WTC11 (cell line): ENCODE data around the gene KRT6B. TPM values are rescaled to one million over a fixed set of nuclear protein-coding genes. Genes with fewer than 3 reads are reported as not detected.

Experiments
- ATAC-seq: fragments of 200-7000 bp; cut with Tn5 transposase; 2 replicates; pipeline ENCODE4 v1.10.0; 2021; ENCODE audit warnings: mild to moderate bottlenecking, moderate library complexity
- CTCF ChIA-PET: fragments of 300-600 bp; sonication (Branson Sonifier 250); formaldehyde crosslinking; loops from one replicate; lab custom pipeline; 2021; ENCODE audit warnings: antibody characterized with exemption; lab: Charles Lee
- POLR2A ChIA-PET: fragments of 350-600 bp; sonication (Branson Sonifier 250); formaldehyde crosslinking; loops from one replicate; lab custom pipeline; 2021; ENCODE audit warnings: antibody characterized with exemption; lab: Charles Lee
- DNase-seq: peaks from one replicate; pipeline ENCODE4 v3.0.0; 2021; ENCODE audit warnings: low spot score
- H3K27ac Mint-ChIP-seq: 2 replicates; pipeline ENCODE4 v1.8.0; 2021; ENCODE audit warnings: mixed read lengths
- H3K27me3 Mint-ChIP-seq: 2 replicates; pipeline ENCODE4 v1.8.0; 2021; ENCODE audit warnings: low read depth, mild to moderate bottlenecking, moderate library complexity, mixed read lengths
- H3K36me3 Mint-ChIP-seq: 2 replicates; pipeline ENCODE4 v1.8.0; 2021; ENCODE audit warnings: mixed read lengths
- H3K4me1 Mint-ChIP-seq: 2 replicates; pipeline ENCODE4 v1.8.0; 2022; ENCODE audit warnings: mixed read lengths
- H3K4me3 Mint-ChIP-seq: 2 replicates; pipeline ENCODE4 v1.8.0; 2021; ENCODE audit warnings: mild to moderate bottlenecking, moderate library complexity, mixed read lengths
- H3K9me3 Mint-ChIP-seq: 2 replicates; pipeline ENCODE4 v1.8.0; 2021; ENCODE audit warnings: mixed read lengths
- AR ChIP-seq: fragments of 250-450 bp; sonication (Bioruptor Pico); IDR thresholded peaks from 2 replicates; pipeline ENCODE4 v1.9.0; 2021; ENCODE audit warnings: mild to moderate bottlenecking
- ESRRA ChIP-seq: sonication (generic); formaldehyde crosslinking; IDR thresholded peaks from 2 replicates; pipeline ENCODE4 v1.8.1; 2022; ENCODE audit warnings: mild to moderate bottlenecking, missing genetic modification reagents, borderline replicate concordance
- ETV6 ChIP-seq: sonication (generic); formaldehyde crosslinking; IDR thresholded peaks from 2 replicates; pipeline ENCODE4 v1.8.1; 2022; ENCODE audit warnings: mild to moderate bottlenecking, missing genetic modification reagents
- FOXK1 ChIP-seq: sonication (generic); formaldehyde crosslinking; IDR thresholded peaks from 2 replicates; pipeline ENCODE4 v1.8.0; 2022; ENCODE audit warnings: mild to moderate bottlenecking, moderate library complexity, missing genetic modification reagents
- GTF2I ChIP-seq: fragments of 250-450 bp; sonication (Bioruptor Pico); conservative IDR thresholded peaks from 2 replicates; pipeline ENCODE4 v1.4.0; 2021; ENCODE audit warnings: mild to moderate bottlenecking
- HMGXB4 ChIP-seq: sonication (generic); formaldehyde crosslinking; IDR thresholded peaks from 2 replicates; pipeline ENCODE4 v1.8.1; 2023; ENCODE audit warnings: mild to moderate bottlenecking, moderate library complexity, missing genetic modification reagents
- IRF2 ChIP-seq: sonication (generic); formaldehyde crosslinking; IDR thresholded peaks from 2 replicates; pipeline ENCODE4 v1.8.0; 2022; ENCODE audit warnings: low read depth, missing genetic modification reagents, borderline replicate concordance
- NFATC4 ChIP-seq: fragments of 250-450 bp; sonication (Bioruptor Pico); IDR thresholded peaks from 2 replicates; pipeline ENCODE4 v1.9.0; 2021; ENCODE audit warnings: mild to moderate bottlenecking
- NFE2L1 ChIP-seq: sonication (generic); formaldehyde crosslinking; IDR thresholded peaks from 2 replicates; pipeline ENCODE4 v1.8.1; 2023; ENCODE audit warnings: missing genetic modification reagents
- RELA ChIP-seq: sonication (generic); formaldehyde crosslinking; IDR thresholded peaks from 2 replicates; pipeline ENCODE4 v1.8.1; 2022; ENCODE audit warnings: missing genetic modification reagents, mild to moderate bottlenecking, borderline replicate concordance
- SMAD4 ChIP-seq: sonication (generic); formaldehyde crosslinking; IDR thresholded peaks from 2 replicates; pipeline ENCODE4 v1.8.0; 2022; ENCODE audit warnings: mild to moderate bottlenecking, missing genetic modification reagents
- TEAD1 ChIP-seq: sonication (generic); formaldehyde crosslinking; IDR thresholded peaks from 2 replicates; pipeline ENCODE4 v1.8.0; 2022; ENCODE audit warnings: mild to moderate bottlenecking, missing genetic modification reagents
- TP53 ChIP-seq: sonication (generic); formaldehyde crosslinking; IDR thresholded peaks from 2 replicates; pipeline ENCODE4 v1.8.1; 2023; ENCODE audit warnings: mild to moderate bottlenecking, missing genetic modification reagents
- ZBTB43 ChIP-seq: sonication (generic); formaldehyde crosslinking; IDR thresholded peaks from 2 replicates; pipeline ENCODE4 v1.8.1; 2023; ENCODE audit warnings: mild to moderate bottlenecking, missing genetic modification reagents
- ZNF121 ChIP-seq: sonication (generic); formaldehyde crosslinking; IDR thresholded peaks from 2 replicates; pipeline ENCODE4 v1.8.0; 2023; ENCODE audit warnings: missing genetic modification reagents
- ZNF219 ChIP-seq: sonication (generic); formaldehyde crosslinking; IDR thresholded peaks from 2 replicates; pipeline ENCODE4 v1.8.0; 2023; ENCODE audit warnings: missing genetic modification reagents, mild to moderate bottlenecking, borderline replicate concordance
- ZNF281 ChIP-seq: sonication (generic); formaldehyde crosslinking; IDR thresholded peaks from 2 replicates; pipeline ENCODE4 v1.8.0; 2023; ENCODE audit warnings: mild to moderate bottlenecking, missing genetic modification reagents
- total RNA-seq: library from RNA; stranded (reverse); gene quantifications from 3 replicates; pipeline ENCODE4 v1.2.3, GENCODE V29; 2021
- TF ChIP-seq, protein P1 (sequence below): sonication (generic); formaldehyde crosslinking; IDR thresholded peaks from 2 replicates; pipeline ENCODE4 v1.8.1; 2022; ENCODE audit warnings: low read depth, mild to moderate bottlenecking, moderate library complexity, missing genetic modification reagents, borderline replicate concordance
- TF ChIP-seq, protein P2 (sequence below): sonication (generic); formaldehyde crosslinking; IDR thresholded peaks from 2 replicates; pipeline ENCODE4 v1.8.1; 2022; ENCODE audit warnings: mild to moderate bottlenecking, missing genetic modification reagents, moderate library complexity, borderline replicate concordance

The KRT6B gene
- total RNA-seq, 1 experiment from 2014 or later, result not detected

GRCh38 chr12:52464897-52465296 lies 13.0 kb upstream of the KRT6B start (continued):
- TF ChIP-seq ETV6 (no peak), TP53 (CRISPR knock-in tag) (no peak), GTF2I (CRISPR knock-in tag) (no peak), IRF2 (CRISPR knock-in tag) (no peak), RELA (no peak), ESRRA (CRISPR knock-in tag) (no peak), FOXK1 (CRISPR knock-in tag) (no peak), HMGXB4 (CRISPR knock-in tag) (no peak), NFE2L1 (CRISPR knock-in tag) (no peak), ZBTB43 (CRISPR knock-in tag) (no peak)
- TF ChIP-seq, protein P1, sequence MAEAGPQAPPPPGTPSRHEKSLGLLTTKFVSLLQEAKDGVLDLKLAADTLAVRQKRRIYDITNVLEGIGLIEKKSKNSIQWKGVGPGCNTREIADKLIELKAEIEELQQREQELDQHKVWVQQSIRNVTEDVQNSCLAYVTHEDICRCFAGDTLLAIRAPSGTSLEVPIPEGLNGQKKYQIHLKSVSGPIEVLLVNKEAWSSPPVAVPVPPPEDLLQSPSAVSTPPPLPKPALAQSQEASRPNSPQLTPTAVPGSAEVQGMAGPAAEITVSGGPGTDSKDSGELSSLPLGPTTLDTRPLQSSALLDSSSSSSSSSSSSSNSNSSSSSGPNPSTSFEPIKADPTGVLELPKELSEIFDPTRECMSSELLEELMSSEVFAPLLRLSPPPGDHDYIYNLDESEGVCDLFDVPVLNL (CRISPR knock-in tag), result no peak
- TF ChIP-seq, all 79 proteins: peak for 0

GRCh38 chr12:52461693-52462092 lies 9.7 kb upstream of the KRT6B start:
- Mint-ChIP-seq H3K27ac (no peak overlapping the region), H3K9me3 (peaks cover 9% of the 10 kb centered on the region), H3K4me1 (no peaks in the 10 kb centered on the region), H3K4me3 (no peak overlapping the region), H3K36me3 (no peaks in the 10 kb centered on the region), H3K27me3 (no peaks in the 10 kb centered on the region; the same call in 1 of the 2 replicates)
- DNase-seq (no peak), ATAC-seq (no peak; the same call in 1 of the 2 replicates)
- ChIA-PET POLR2A (no interaction called here), CTCF (interaction anchor here (0.6 to 1.1 kb wide), 4 partner anchors 48 to 101 kb away, joined by 3 to 12 read pairs (median 4); no protein-coding TSS in a partner anchor)
- TF ChIP-seq, protein P2, sequence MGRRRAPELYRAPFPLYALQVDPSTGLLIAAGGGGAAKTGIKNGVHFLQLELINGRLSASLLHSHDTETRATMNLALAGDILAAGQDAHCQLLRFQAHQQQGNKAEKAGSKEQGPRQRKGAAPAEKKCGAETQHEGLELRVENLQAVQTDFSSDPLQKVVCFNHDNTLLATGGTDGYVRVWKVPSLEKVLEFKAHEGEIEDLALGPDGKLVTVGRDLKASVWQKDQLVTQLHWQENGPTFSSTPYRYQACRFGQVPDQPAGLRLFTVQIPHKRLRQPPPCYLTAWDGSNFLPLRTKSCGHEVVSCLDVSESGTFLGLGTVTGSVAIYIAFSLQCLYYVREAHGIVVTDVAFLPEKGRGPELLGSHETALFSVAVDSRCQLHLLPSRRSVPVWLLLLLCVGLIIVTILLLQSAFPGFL (CRISPR knock-in tag), result no peak
- TF ChIP-seq SMAD4 (CRISPR knock-in tag), result no peak
- no peak for TF ChIP-seq ZNF281 (CRISPR knock-in tag)
- TF ChIP-seq TEAD1 (CRISPR knock-in tag), result no peak
- TF ChIP-seq ZNF121 (CRISPR knock-in tag), result no peak
- no peak for TF ChIP-seq ZNF219
- TF ChIP-seq AR (CRISPR knock-in tag), result no peak
- no peak for TF ChIP-seq NFATC4
